ENCODE measurements around the gene CENPF.

CENPF gene

DNA sequence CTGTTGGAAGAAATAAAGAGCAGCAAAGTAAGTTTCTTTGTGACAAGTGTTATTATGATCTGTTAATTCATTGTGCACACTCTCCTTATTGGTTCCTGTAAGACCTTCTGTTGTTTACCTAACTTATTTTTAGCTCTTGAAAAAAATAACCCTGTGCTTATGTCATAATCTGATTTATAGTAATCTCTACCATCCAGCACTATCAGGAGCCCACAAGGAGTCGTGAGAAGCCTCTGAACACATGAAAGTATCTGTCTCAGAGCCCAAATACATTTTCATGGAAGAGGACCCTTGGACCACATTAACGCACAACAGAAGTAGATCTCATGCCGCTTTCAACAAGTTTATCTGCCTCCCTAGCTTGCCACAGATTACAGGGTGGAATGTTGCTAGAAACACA, 45.8 kb downstream of the CENPF start:
- TF ChIP-seq, protein P1, sequence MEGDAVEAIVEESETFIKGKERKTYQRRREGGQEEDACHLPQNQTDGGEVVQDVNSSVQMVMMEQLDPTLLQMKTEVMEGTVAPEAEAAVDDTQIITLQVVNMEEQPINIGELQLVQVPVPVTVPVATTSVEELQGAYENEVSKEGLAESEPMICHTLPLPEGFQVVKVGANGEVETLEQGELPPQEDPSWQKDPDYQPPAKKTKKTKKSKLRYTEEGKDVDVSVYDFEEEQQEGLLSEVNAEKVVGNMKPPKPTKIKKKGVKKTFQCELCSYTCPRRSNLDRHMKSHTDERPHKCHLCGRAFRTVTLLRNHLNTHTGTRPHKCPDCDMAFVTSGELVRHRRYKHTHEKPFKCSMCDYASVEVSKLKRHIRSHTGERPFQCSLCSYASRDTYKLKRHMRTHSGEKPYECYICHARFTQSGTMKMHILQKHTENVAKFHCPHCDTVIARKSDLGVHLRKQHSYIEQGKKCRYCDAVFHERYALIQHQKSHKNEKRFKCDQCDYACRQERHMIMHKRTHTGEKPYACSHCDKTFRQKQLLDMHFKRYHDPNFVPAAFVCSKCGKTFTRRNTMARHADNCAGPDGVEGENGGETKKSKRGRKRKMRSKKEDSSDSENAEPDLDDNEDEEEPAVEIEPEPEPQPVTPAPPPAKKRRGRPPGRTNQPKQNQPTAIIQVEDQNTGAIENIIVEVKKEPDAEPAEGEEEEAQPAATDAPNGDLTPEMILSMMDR (IDR thresholded peaks at IDR 0.05; ENCODE audit: low read length): no peak
- no peak for TF ChIP-seq EZH2 (IDR thresholded peaks at IDR 0.05; ENCODE audit: borderline replicate concordance, low read length)
- Histone ChIP-seq H3K27ac (ENCODE audit: low read depth, low read length, poor library complexity, severe bottlenecking) (no peak overlapping the region), H3F3A (ENCODE audit: insufficient read depth, low read length) (no peaks in the 10 kb centered on the region), H3K36me3 (ENCODE audit: insufficient read depth, low read length) (peaks cover 93% of the 10 kb centered on the region), H3K4me1 (ENCODE audit: insufficient read depth, low read length, severe bottlenecking) (no peaks in the 10 kb centered on the region), H3K9me3 (ENCODE audit: low read length) (no peaks in the 10 kb centered on the region), H3K9ac (ENCODE audit: low read length) (no peak overlapping the region), H3K9me2 (ENCODE audit: low read depth, low read length) (no peaks in the 10 kb centered on the region), H3K4me2 (ENCODE audit: low read length) (no peak overlapping the region), H3K27me3 (ENCODE audit: insufficient read depth, low read length) (no peaks in the 10 kb centered on the region), H2AFZ (ENCODE audit: low read length) (no peak overlapping the region), H4K20me1 (ENCODE audit: insufficient read depth, low read length) (no peaks in the 10 kb centered on the region), H3K4me3 (ENCODE audit: low read depth, low read length, poor library complexity, severe bottlenecking) (no peak overlapping the region), H3K79me2 (ENCODE audit: insufficient read depth, low read length) (no peaks in the 10 kb centered on the region)

DNA sequence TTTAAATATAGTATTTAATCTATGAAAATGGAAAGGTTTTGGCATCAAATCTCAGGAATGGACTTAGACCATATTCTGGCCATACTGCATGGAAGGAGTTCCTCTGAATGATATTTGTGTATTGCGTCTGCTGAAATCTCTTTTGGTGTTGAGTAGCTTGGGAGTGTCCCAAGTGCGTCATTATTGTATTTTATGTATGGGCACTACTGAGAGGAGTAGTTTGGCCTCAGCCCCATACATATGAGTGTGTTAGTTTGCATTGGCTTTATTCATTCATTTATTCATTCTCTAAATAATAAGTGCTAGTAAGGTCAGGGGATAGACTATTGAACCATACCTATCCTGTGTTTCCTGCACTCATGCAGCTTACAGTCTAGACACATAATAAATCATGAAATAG, 46.6 kb downstream of the CENPF start:
- Histone ChIP-seq H3K36me3 (ENCODE audit: insufficient read depth, low read length) (peaks cover 93% of the 10 kb centered on the region), H3K9ac (ENCODE audit: low read length) (no peak overlapping the region), H3K27me3 (ENCODE audit: insufficient read depth, low read length) (no peaks in the 10 kb centered on the region), H3K9me2 (ENCODE audit: low read depth, low read length) (no peaks in the 10 kb centered on the region), H2AFZ (ENCODE audit: low read length) (no peak overlapping the region), H3K9me3 (ENCODE audit: low read length) (no peaks in the 10 kb centered on the region), H3F3A (ENCODE audit: insufficient read depth, low read length) (no peaks in the 10 kb centered on the region), H3K79me2 (ENCODE audit: insufficient read depth, low read length) (no peaks in the 10 kb centered on the region), H3K4me2 (ENCODE audit: low read length) (no peak overlapping the region), H3K4me1 (ENCODE audit: insufficient read depth, low read length, severe bottlenecking) (no peaks in the 10 kb centered on the region), H3K27ac (ENCODE audit: low read depth, low read length, poor library complexity, severe bottlenecking) (no peak overlapping the region), H3K4me3 (ENCODE audit: low read depth, low read length, poor library complexity, severe bottlenecking) (no peak overlapping the region), H4K20me1 (ENCODE audit: insufficient read depth, low read length) (no peaks in the 10 kb centered on the region)
- TF ChIP-seq, protein P1 (IDR thresholded peaks at IDR 0.05; ENCODE audit: low read length): no peak
- no peak for TF ChIP-seq EZH2 (IDR thresholded peaks at IDR 0.05; ENCODE audit: borderline replicate concordance, low read length)

DNA sequence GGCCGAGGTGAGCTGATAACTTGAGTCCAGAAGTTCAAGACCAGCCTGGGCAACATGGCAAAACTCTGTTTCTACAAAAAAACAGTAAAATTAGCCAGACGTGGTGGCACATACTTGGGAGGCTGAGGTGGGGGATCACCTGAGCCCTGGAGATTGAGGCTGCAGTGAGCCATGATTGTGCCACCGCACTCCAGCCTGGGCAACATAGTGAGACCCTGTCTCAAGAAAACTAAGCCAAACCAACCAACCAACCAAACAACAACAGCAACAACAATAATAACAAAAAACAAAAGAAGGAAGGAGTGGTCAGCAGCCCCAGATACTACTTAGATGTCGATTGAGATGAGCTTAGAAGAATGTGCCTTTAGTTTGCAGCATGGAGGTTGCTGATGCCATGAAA, 47.7 kb downstream of the CENPF start:
- Histone ChIP-seq H3K36me3 (ENCODE audit: insufficient read depth, low read length) (peaks cover 93% of the 10 kb centered on the region), H3K4me3 (ENCODE audit: low read depth, low read length, poor library complexity, severe bottlenecking) (no peak overlapping the region), H3K4me1 (ENCODE audit: insufficient read depth, low read length, severe bottlenecking) (no peaks in the 10 kb centered on the region), H3K27ac (ENCODE audit: low read depth, low read length, poor library complexity, severe bottlenecking) (no peak overlapping the region), H3K27me3 (ENCODE audit: insufficient read depth, low read length) (no peaks in the 10 kb centered on the region), H3K9ac (ENCODE audit: low read length) (no peak overlapping the region), H3K9me2 (ENCODE audit: low read depth, low read length) (no peaks in the 10 kb centered on the region), H3F3A (ENCODE audit: insufficient read depth, low read length) (no peaks in the 10 kb centered on the region), H3K9me3 (ENCODE audit: low read length) (no peaks in the 10 kb centered on the region), H2AFZ (ENCODE audit: low read length) (no peak overlapping the region), H4K20me1 (ENCODE audit: insufficient read depth, low read length) (no peaks in the 10 kb centered on the region), H3K4me2 (ENCODE audit: low read length) (no peak overlapping the region), H3K79me2 (ENCODE audit: insufficient read depth, low read length) (no peaks in the 10 kb centered on the region)
- no peak for TF ChIP-seq EZH2 (IDR thresholded peaks at IDR 0.05; ENCODE audit: borderline replicate concordance, low read length)
- TF ChIP-seq, protein P1 (IDR thresholded peaks at IDR 0.05; ENCODE audit: low read length): no peak

Data from OCI-LY1 (cell line).